Gastroesophageal sphincter (tissue), 3 donors: Measurements from ENCODE around the gene KLHDC1.
"Not testable (repeated sequence)": the region's sequence is repeated elsewhere in the genome, so short reads cannot be mapped to it uniquely, and the experiment has no call there.

ENCODE experiments used
- CTCF ChIP-seq, 4 experiments: fragments of 200-600 bp in 2 of 4; fragments of 450-650 bp in 2 of 4; sonication (generic) in 1 of 4; IDR thresholded peaks; one replicate each; pipeline ENCODE4 v1.5.1; 2017 to 2019; ENCODE audit warnings: antibody characterized with exemption in 4 of 4, mild to moderate bottlenecking in 2 of 4, moderate library complexity in 2 of 4
- EP300 ChIP-seq: sonication (generic); formaldehyde crosslinking; IDR thresholded peaks from one replicate; pipeline ENCODE4 v1.6.1; 2017; ENCODE audit warnings: antibody characterized with exemption, mild to moderate bottlenecking
- POLR2A ChIP-seq, 2 donors: fragments of 450-650 bp; IDR thresholded peaks; one replicate each; pipeline ENCODE4 v1.6.1; 2017; ENCODE audit warnings: antibody characterized with exemption in 2 of 2, mild to moderate bottlenecking in 2 of 2, moderate library complexity in 1 of 2
- POLR2AphosphoS5 ChIP-seq: sonication (generic); formaldehyde crosslinking; IDR thresholded peaks from one replicate; pipeline ENCODE4 v1.6.1; 2017; ENCODE audit warnings: antibody characterized with exemption

- TF ChIP-seq CTCF (IDR thresholded peaks at IDR 0.05); POLR2A (IDR thresholded peaks at IDR 0.05); EP300; POLR2AphosphoS5: not testable (repeated sequence)
These were observed 78.8 kb downstream of the KLHDC1 start for GRCh38 chr14:49771691-49772090.
